ENCODE measurements around the gene SSBP3. TPM values are rescaled to one million over a fixed set of nuclear protein-coding genes. Genes with fewer than 3 reads are reported as not detected.
"Not testable (repeated sequence)": the region's sequence is repeated elsewhere in the genome, so short reads cannot be mapped to it uniquely, and the experiment has no call there.

Gene SSBP3
- total RNA-seq = 10 to 100 TPM; 55.0 to 58.3 TPM

DNA sequence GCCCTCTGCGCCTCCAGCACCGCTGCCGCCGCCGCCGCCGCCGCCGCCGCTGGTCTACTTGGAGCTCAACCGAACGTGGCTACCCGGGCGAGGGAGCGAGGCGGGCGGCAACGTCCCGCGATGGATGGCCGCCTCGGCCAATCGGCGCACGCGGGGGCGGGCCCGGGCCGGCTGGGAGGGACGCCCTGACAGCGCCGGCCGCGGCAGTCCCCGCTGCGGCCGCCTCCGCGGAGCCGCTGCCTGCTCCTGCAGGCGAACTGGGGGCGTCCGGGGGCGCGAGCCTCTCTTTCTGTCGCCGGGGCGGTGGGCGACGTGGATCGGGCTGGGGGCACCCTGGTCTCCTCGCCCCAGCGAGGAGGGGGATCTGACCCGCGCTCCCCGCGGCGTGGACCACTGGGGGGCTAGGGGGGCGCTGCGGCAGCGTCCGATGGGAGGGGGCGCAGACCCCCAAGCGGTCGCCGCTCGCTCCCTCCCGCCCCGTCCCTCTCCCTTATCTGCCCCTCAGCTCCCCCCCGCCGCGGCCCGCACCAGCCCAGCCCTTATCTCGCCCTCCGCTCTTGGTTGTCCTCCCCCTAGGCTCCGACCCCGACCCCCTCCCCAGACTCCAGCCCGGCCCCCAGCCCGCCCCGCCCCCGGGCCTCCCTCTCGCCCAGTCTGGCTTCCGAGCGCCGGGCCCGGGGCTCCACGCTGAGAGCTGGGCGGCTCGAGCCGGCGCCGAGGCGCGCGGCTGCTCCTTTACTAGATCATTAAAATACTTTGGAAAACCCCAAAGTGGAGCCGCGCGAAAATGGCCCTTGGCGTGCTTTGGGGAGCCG, at the start of gene SSBP3:
Gene SSBP3 (minus strand): TSS at position 56 of the 815 bp plus-strand sequence.
- H3K9me3 Mint-ChIP-seq = no peaks in the 10 kb centered on the region
- CTCF ChIA-PET = interaction anchor here (0.7 to 2.3 kb wide), 4 partner anchors 49 to 83 kb away, joined by 3 to 12 read pairs (median 6); no protein-coding TSS in a partner anchor
- H3K4me3 Mint-ChIP-seq = peak within 1 kb of the TSS; percentile 83
- H3K27ac Mint-ChIP-seq = peak within 1 kb of the TSS; percentile 93
- intact Hi-C loops (cut with micrococcal nuclease) = loop anchor here (1.0 to 10.0 kb wide), 13 partner anchors 7 to 568 kb away; partner anchors contain the start of genes CYB5RL, MRPL37, NDC1 and PARS2
- H3K36me3 Mint-ChIP-seq (ENCODE audit: low read depth) = peaks cover 27% of the 10 kb centered on the region
- peak; percentile 89 for DNase-seq
- H3K27me3 Mint-ChIP-seq (ENCODE audit: low read depth) = no peaks in the 10 kb centered on the region
- H3K4me1 Mint-ChIP-seq (ENCODE audit: low read depth) = peaks cover 61% of the 10 kb centered on the region

DNA sequence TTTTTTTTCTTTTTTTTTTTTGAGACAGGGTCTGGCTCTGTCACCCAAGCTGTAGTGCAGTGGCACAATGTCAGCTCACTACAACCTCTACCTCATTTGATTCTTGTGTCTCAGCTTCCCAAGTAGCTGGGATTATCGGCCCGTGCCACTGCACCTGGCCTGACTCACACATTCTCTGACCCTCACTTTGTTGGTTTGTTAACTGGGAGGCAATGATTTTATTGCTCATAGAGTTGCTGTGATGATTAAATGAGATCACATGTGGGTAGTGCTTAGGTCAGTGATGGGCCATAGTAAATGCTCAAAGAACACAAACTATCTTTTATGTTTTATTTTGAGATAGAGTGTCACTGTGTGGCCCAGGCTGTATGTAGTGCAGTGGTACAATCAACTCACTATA, 47.3 kb upstream of the SSBP3 start:
- no peak overlapping the region for H3K27ac Mint-ChIP-seq
- CTCF ChIA-PET = interaction anchor here (0.6 kb wide), 1 partner anchor 35 kb away, joined by 4 read pairs; no protein-coding TSS in a partner anchor
- peaks cover 1% of the 10 kb centered on the region for H3K9me3 Mint-ChIP-seq
- H3K4me3 Mint-ChIP-seq = no peak overlapping the region
- no peaks in the 10 kb centered on the region for H3K27me3 Mint-ChIP-seq (ENCODE audit: low read depth)
- intact Hi-C loops (cut with micrococcal nuclease) = no loop called here
- no peak for DNase-seq
- no peaks in the 10 kb centered on the region for H3K36me3 Mint-ChIP-seq (ENCODE audit: low read depth)
- H3K4me1 Mint-ChIP-seq (ENCODE audit: low read depth) = peaks cover 3% of the 10 kb centered on the region

DNA sequence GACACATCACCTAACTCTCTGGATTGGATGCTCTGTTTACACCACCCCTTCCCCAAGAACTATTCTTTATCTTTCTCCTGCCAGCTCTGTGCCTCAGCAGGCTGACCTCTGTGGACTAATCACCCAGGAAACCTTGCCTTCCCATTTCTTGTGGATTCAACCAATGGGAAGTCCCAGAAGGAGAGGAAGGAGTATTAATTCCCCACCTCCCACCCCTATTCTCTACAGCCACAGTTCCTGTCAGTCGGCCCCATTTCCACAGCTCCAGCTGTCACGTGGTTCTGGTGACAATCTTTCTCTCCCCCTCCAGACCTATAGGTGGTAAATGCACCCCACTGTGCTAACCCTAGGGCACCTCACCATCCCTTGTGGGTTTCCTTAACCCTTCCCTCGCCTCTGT, 46.8 kb upstream of the SSBP3 start:
- intact Hi-C loops (cut with micrococcal nuclease) = no loop called here
- CTCF ChIA-PET = interaction anchor here (0.6 kb wide), 1 partner anchor 36 kb away, joined by 4 read pairs; no protein-coding TSS in a partner anchor
- Mint-ChIP-seq H3K36me3 (ENCODE audit: low read depth) (no peaks in the 10 kb centered on the region), H3K27ac (no peak overlapping the region), H3K27me3 (ENCODE audit: low read depth) (no peaks in the 10 kb centered on the region), H3K4me3 (no peak overlapping the region), H3K9me3 (peaks cover 1% of the 10 kb centered on the region), H3K4me1 (ENCODE audit: low read depth) (no peaks in the 10 kb centered on the region)
- no peak for DNase-seq

DNA sequence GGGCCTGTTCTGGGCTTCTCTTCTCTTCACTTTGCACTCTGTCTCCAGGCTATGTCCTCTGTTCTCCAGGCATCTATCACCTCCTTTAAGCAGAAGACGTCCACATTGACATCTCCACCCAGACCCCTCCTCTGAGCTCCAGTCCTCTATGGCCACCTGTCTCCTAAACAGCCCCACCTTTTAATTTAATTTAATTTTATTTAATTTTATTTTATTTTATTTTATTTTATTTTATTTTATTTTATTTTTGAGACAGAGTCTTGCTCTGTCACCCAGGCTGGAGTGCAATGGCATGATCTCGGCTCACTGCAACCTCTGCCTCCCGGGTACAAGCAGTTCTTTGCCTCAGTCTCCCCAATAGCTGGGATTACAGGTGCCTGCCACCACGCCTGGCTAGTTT, 43.2 kb upstream of the SSBP3 start:
- DNase-seq; H3K27me3 Mint-ChIP-seq (ENCODE audit: low read depth); H3K4me1 Mint-ChIP-seq (ENCODE audit: low read depth); H3K9me3 Mint-ChIP-seq; H3K36me3 Mint-ChIP-seq (ENCODE audit: low read depth); H3K4me3 Mint-ChIP-seq; intact Hi-C loops (cut with micrococcal nuclease); CTCF ChIA-PET: not testable (repeated sequence)
- peak overlapping the region; percentile 38 for H3K27ac Mint-ChIP-seq

DNA sequence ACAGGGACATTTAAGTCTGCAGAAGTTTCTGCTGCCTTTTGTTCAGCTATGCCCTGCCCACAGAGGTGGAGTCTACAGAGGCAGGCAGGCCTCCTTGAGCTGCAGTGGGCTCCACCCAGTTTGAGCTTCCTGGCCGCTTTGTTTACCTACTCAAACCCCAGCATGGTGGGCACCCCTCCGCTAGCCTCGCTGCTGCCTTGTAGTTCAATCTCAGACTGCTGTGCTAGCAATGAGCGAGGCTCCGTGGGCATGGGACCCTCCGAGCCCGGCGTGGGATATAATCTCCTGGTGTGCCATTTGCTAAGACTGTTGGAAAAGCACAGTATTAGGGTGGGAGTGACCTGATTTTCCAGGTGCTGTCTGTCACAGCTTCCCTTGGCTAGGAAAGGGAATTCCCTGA, 42.6 kb upstream of the SSBP3 start:
- H3K36me3 Mint-ChIP-seq (ENCODE audit: low read depth); CTCF ChIA-PET; H3K27ac Mint-ChIP-seq; H3K4me1 Mint-ChIP-seq (ENCODE audit: low read depth); H3K4me3 Mint-ChIP-seq; intact Hi-C loops (cut with micrococcal nuclease); H3K9me3 Mint-ChIP-seq; H3K27me3 Mint-ChIP-seq (ENCODE audit: low read depth); DNase-seq: not testable (repeated sequence)

DNA sequence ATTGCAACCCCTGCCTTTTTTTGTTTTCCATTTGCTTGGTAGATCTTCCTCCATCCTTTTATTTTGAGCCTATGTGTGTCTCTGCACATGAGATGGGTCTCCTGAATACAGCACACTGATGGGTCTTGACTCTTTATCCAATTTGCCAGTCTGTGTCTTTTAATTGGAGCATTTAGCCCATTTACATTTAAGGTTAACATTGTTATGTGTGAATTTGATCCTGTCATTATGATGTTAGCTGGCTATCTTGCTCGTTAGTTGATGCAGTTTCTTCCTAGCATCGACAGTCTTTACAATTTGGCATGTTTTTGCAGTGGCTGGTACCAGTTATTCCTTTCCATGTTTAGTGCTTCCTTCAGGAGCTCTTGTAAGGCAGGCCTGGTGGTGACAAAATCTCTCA, 40.9 kb upstream of the SSBP3 start:
- intact Hi-C loops (cut with micrococcal nuclease); CTCF ChIA-PET; H3K27ac Mint-ChIP-seq: not testable (repeated sequence)

DNA sequence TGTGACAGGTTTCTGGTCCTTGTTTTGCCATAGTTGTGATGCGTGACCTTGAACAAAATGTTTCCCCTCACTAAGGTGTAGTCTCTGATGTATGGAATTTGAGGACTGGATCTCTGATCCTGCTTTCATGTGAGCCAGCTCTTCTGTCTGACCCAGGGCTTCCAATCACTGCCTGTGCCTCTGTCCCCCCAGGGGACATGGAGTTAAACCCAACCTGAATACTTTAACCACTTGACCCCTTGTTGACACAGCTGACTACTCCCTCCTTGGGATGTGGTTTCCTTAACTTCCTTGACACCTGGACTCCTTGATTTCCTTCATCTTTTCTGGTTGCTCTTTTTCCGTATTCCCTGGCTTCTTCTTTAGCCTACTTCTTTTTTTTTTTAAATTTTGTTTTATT, 36.0 kb upstream of the SSBP3 start:
- no peak overlapping the region for H3K27ac Mint-ChIP-seq
- H3K27me3 Mint-ChIP-seq (ENCODE audit: low read depth) = no peaks in the 10 kb centered on the region

More for the DNA sequence above, 40.9 kb upstream of the SSBP3 start:
- not testable (repeated sequence) for DNase-seq; H3K9me3 Mint-ChIP-seq; H3K4me3 Mint-ChIP-seq; H3K4me1 Mint-ChIP-seq (ENCODE audit: low read depth); H3K27me3 Mint-ChIP-seq (ENCODE audit: low read depth); H3K36me3 Mint-ChIP-seq (ENCODE audit: low read depth)

DNA sequence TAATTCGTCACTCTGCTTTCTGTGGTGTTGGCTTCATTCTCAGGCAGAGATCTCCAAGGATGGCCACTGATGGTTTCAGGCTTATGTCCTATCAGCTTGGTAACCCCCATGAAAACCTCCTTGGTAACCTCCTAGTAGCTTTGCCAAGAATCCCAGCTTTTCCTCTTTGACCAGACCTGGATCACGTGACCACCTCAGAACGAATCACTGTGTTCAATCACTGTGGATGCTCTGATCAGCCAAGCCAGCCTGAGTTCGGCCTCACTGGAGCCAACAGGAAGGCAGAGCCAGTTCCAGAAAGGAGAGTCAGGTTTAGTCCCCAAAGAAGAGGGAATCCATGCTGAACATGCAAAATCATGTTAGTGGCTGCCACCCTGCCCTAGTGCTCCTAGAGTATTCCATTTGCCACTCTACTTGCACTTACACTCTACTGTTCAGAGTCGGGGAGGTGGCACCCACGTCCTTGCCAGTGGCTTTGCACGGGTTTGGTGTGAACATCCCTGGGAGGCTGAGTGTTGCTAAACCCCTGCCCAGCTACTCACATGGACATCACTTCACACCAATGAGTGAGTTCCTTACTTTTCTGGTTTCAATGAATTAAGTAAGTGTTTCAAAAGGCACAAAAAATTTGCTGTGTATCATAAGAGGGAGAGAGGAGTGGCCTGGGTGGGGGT, 33.5 kb upstream of the SSBP3 start:
- CTCF ChIA-PET = interaction anchor here (1.0 kb wide), 1 partner anchor 50 kb away, joined by 3 read pairs; no protein-coding TSS in a partner anchor
- Mint-ChIP-seq H3K27me3 (ENCODE audit: low read depth) (no peaks in the 10 kb centered on the region), H3K9me3 (no peaks in the 10 kb centered on the region), H3K4me1 (ENCODE audit: low read depth) (no peaks in the 10 kb centered on the region), H3K36me3 (ENCODE audit: low read depth) (no peaks in the 10 kb centered on the region), H3K4me3 (no peak overlapping the region), H3K27ac (no peak overlapping the region)
- no peak for DNase-seq
- intact Hi-C loops (cut with micrococcal nuclease) = no loop called here

More for the DNA sequence above, 36.0 kb upstream of the SSBP3 start:
- CTCF ChIA-PET = interaction anchor here (0.7 to 1.2 kb wide), 3 partner anchors 23 to 318 kb away, joined by 3 to 4 read pairs (median 3); no protein-coding TSS in a partner anchor
- DNase-seq = no peak
- Mint-ChIP-seq H3K4me3 (no peak overlapping the region), H3K9me3 (no peaks in the 10 kb centered on the region), H3K36me3 (ENCODE audit: low read depth) (no peaks in the 10 kb centered on the region), H3K4me1 (ENCODE audit: low read depth) (no peaks in the 10 kb centered on the region)
- intact Hi-C loops (cut with micrococcal nuclease) = no loop called here

DNA sequence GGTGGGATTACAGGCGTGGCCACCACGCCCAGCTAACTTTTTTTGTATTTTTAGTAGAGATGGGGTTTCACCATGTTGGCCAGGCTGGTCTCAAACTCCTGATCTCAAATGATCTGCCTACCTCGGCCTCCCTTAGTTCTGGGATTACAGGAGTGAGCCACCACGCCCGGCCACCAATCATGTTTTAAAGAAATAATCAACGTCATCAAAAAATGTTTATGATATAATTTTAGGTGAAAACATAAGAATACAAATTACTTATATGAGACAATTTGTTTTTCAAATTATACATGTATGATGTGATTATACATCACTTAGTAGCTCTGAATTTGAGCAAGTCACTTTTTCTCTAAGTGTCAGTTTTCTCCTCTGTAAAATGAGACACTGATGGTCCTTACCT, 31.6 kb upstream of the SSBP3 start:
- Mint-ChIP-seq H3K36me3 (ENCODE audit: low read depth) (no peaks in the 10 kb centered on the region), H3K27me3 (ENCODE audit: low read depth) (no peaks in the 10 kb centered on the region), H3K4me3 (no peak overlapping the region), H3K4me1 (ENCODE audit: low read depth) (no peaks in the 10 kb centered on the region), H3K27ac (no peak overlapping the region), H3K9me3 (no peaks in the 10 kb centered on the region)
- CTCF ChIA-PET = interaction anchor here (0.6 kb wide), 1 partner anchor 119 kb away, joined by 3 read pairs; no protein-coding TSS in a partner anchor
- intact Hi-C loops (cut with micrococcal nuclease) = no loop called here
- DNase-seq = no peak

DNA sequence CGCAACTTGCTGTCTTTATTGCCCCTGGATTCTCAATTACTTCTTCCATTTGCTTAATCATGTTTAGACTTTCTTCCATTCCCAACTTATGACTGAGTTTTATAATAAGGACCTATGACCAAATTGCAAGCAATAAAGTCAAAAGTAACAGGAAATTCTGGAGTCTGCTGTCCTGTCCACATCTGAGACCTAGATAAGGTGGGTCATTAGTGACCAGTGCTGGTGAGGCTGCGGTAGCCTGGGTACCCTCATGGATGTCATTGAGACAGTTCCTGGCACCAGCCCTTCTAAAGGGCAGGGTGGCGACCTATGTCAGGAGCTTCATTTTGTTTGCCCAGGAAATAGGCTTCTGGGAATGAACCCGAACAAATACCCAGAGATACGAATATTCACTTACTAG, 30.6 kb upstream of the SSBP3 start:
- intact Hi-C loops (cut with micrococcal nuclease) = no loop called here
- Mint-ChIP-seq H3K27me3 (ENCODE audit: low read depth) (no peaks in the 10 kb centered on the region), H3K27ac (no peak overlapping the region), H3K4me3 (no peak overlapping the region), H3K9me3 (no peaks in the 10 kb centered on the region), H3K36me3 (ENCODE audit: low read depth) (no peaks in the 10 kb centered on the region), H3K4me1 (ENCODE audit: low read depth) (no peaks in the 10 kb centered on the region)
- DNase-seq = no peak
- CTCF ChIA-PET = no interaction called here

DNA sequence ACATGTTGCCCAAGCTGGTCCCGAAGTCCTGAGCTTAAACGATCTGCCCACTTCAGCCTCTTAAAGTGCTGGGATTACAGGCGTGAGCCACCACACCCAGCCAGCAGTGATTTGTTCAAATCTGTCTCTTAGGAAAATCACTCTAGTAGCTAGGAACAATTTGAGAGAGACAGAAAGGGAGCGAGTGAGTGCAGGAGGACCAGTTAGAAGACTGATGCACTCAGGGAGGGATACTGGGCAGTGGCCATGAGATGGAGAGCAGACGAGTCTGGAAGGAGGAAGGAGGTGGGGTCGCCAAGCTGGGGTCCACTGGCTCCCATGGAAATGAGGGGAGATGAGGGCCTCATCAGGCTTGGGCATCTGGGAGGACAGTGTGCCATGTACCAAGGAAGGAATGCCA, 23.6 kb upstream of the SSBP3 start:
- Mint-ChIP-seq H3K4me1 (ENCODE audit: low read depth) (no peaks in the 10 kb centered on the region), H3K9me3 (no peaks in the 10 kb centered on the region), H3K36me3 (ENCODE audit: low read depth) (no peaks in the 10 kb centered on the region), H3K27me3 (ENCODE audit: low read depth) (no peaks in the 10 kb centered on the region), H3K27ac (no peak overlapping the region), H3K4me3 (no peak overlapping the region)
- DNase-seq = no peak
- intact Hi-C loops (cut with micrococcal nuclease) = no loop called here
- CTCF ChIA-PET = no interaction called here

DNA sequence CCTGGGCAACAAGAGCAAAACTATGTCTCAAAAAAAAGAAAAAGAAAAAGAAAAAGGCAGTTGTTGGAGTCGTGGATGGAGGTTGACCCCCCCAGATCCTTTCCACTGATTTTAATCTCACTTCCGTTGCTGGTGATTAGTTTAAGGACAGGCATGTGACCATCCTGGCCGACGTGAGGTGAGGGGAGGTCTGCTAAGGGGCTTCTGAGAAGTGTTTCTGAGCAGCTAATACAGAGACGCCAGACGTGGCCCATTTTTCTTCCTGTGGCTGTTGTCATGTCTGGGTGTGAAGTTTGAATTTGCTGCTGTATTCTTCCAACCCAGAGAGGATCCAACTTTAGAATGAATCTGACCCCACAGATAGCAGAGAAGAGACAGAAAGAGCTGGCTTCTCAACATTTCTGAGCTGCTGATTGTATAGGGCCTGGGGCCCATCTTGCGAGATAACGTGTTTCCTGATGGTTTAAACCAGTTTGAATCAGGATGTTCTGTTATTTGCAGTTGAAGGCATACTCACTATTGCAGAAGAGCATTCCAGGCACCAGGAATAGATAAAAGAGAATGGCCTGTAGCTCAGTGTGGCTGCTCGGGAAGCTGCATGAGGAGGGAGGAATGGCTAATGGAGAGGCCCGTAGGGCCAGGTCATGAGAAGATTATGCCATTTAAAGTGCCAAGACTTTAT, 22.8 kb upstream of the SSBP3 start:
- CTCF ChIA-PET = interaction anchor here (0.6 kb wide), 1 partner anchor 297 kb away, joined by 5 read pairs; no protein-coding TSS in a partner anchor
- no peak for DNase-seq
- Mint-ChIP-seq H3K27ac (no peak overlapping the region), H3K27me3 (ENCODE audit: low read depth) (no peaks in the 10 kb centered on the region), H3K36me3 (ENCODE audit: low read depth) (no peaks in the 10 kb centered on the region), H3K4me3 (no peak overlapping the region), H3K9me3 (no peaks in the 10 kb centered on the region), H3K4me1 (ENCODE audit: low read depth) (no peaks in the 10 kb centered on the region)
- intact Hi-C loops (cut with micrococcal nuclease) = no loop called here

Measured in activated naive CD4-positive, alpha-beta T cell treated with anti-CD3 and anti-CD28 coated beads for 36 hours (primary cell).